GM18861 (cell line): ENCODE measurements around the gene KRTAP10-2.
"Not testable (repeated sequence)": the region's sequence is repeated elsewhere in the genome, so short reads cannot be mapped to it uniquely, and the experiment has no call there.

Source experiments
- ATAC-seq: cut with Tn5 transposase; IDR thresholded peaks from one replicate; pipeline ENCODE4 v1.9.1; 2021; ENCODE audit not compliant: unreplicated experiment

KRTAP10-2 gene

GRCh38 chr21:44503006-44503889 is 48.1 kb downstream of the KRTAP10-2 start:
- ATAC-seq = not testable (repeated sequence)

GRCh38 chr21:44502171-44502958 is 48.9 kb downstream of the KRTAP10-2 start:
- ATAC-seq = no peak
